ENCODE measurements around the gene EFCAB13. TPM values are rescaled to one million over a fixed set of nuclear protein-coding genes. Genes with fewer than 3 reads are reported as not detected.

EFCAB13 gene
- total RNA-seq, 4 donors from 2014 or later, result 4.0 to 12.9 (median 7.1) TPM

- no peaks in the 10 kb centered on the region for H3K9me3 ChIP-seq
- no peak for DNase-seq (ENCODE audit: extremely low spot score)
- WGBS, result 81% methylated on average over 4 of the region's 4 CpGs
- no peaks in the 10 kb centered on the region for H3K27me3 ChIP-seq
- H3K27ac ChIP-seq (replicated peaks in 1 of 4), result no peak overlapping the region
- H3K4me1 ChIP-seq, result no peaks in the 10 kb centered on the region
- peaks cover 0 to 23% (median 2%) of the 10 kb centered on the region in 4 donors for H3K36me3 ChIP-seq
- no peak overlapping the region for H3K4me3 ChIP-seq
- TF ChIP-seq POLR2A (IDR thresholded peaks at IDR 0.05; ENCODE audit: low read depth) (no peak), CTCF (IDR thresholded peaks at IDR 0.05) (no peak), EP300 (IDR thresholded peaks at IDR 0.05) (no peak), POLR2AphosphoS5 (IDR thresholded peaks at IDR 0.05) (no peak)
- intact Hi-C loops (cut with DNase I), result no loop called here
Observed at GRCh38 chr17:47335101-47335936, 11.6 kb downstream of the EFCAB13 start.

DNA sequence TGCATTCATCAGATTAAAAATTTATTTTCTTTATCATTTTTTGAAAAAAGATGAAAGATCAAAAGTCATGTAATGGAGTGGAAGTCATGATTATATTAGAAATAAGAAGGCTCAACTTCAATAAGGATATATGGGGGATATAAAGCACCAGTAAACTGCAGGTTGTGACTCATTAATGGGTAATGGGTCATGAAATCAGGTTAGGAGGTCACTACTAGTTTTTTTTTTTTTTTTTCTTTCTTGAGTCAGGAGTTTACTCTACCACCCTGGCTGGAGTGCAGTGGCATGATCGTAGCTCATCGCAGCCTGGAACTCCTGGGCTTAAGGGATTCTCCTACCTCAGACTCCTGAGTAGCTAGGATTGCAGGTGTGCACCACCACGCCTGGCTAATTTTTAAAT lies 14.3 kb downstream of the EFCAB13 start:
- Histone ChIP-seq H3K4me3 (no peak overlapping the region), H3K36me3 (peaks cover 0 to 38% (median 2%) of the 10 kb centered on the region in 4 donors), H3K4me1 (no peaks in the 10 kb centered on the region), H3K27me3 (no peaks in the 10 kb centered on the region), H3K9me3 (no peaks in the 10 kb centered on the region), H3K27ac (replicated peaks in 1 of 4) (no peak overlapping the region)
- WGBS, result 95% methylated on average over 3 of the region's 3 CpGs
- TF ChIP-seq CTCF (IDR thresholded peaks at IDR 0.05) (no peak), POLR2A (IDR thresholded peaks at IDR 0.05; ENCODE audit: low read depth) (no peak), EP300 (IDR thresholded peaks at IDR 0.05) (no peak), POLR2AphosphoS5 (IDR thresholded peaks at IDR 0.05) (no peak)
- no peak for DNase-seq (ENCODE audit: extremely low spot score)
- intact Hi-C loops (cut with DNase I), result no loop called here

- no peak for DNase-seq (ENCODE audit: extremely low spot score)
- H3K36me3 ChIP-seq, result peaks cover 0 to 12% (median 3%) of the 10 kb centered on the region in 4 donors
- TF ChIP-seq POLR2A (IDR thresholded peaks at IDR 0.05; ENCODE audit: low read depth) (no peak), CTCF (IDR thresholded peaks at IDR 0.05) (no peak), POLR2AphosphoS5 (IDR thresholded peaks at IDR 0.05) (no peak), EP300 (IDR thresholded peaks at IDR 0.05) (no peak)
- no peak overlapping the region for H3K27ac ChIP-seq (replicated peaks in 1 of 4)
- H3K9me3 ChIP-seq, result no peaks in the 10 kb centered on the region
- no peak overlapping the region for H3K4me3 ChIP-seq
- H3K4me1 ChIP-seq, result no peaks in the 10 kb centered on the region
- no peaks in the 10 kb centered on the region for H3K27me3 ChIP-seq
- 91% methylated on average over 1 of the region's 1 CpG for WGBS
- intact Hi-C loops (cut with DNase I), result no loop called here
Observed at GRCh38 chr17:47352848-47353247, 29.1 kb downstream of the EFCAB13 start.

DNA sequence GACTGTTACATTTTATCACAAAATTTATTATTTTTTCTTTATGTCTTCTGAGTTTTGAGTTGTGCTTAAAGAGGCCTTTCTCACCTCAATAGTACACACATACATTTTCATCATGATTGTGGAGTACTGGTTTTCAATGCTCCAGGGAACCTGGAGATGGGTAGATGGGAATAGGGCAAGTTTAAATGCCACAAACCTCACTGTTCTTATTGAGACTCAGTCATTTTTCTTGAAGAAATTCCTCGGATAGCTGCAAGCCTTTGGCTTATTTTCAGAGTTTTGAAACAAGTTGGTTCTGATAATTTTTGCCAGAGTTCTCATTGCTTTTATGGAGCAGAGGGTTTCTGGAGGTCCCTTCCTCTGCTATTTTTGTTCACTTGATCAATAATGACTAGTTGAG lies 34.9 kb downstream of the EFCAB13 start:
- DNase-seq (ENCODE audit: extremely low spot score), result no peak
- no peak overlapping the region for H3K4me3 ChIP-seq
- H3K27me3 ChIP-seq, result no peaks in the 10 kb centered on the region
- H3K36me3 ChIP-seq, result peaks cover 0 to 12% (median 3%) of the 10 kb centered on the region in 4 donors
- no peak overlapping the region for H3K27ac ChIP-seq (replicated peaks in 1 of 4)
- no peaks in the 10 kb centered on the region for H3K4me1 ChIP-seq
- 74% methylated on average over 1 of the region's 1 CpG for WGBS
- no peaks in the 10 kb centered on the region for H3K9me3 ChIP-seq
- TF ChIP-seq CTCF (IDR thresholded peaks at IDR 0.05) (no peak), EP300 (IDR thresholded peaks at IDR 0.05) (no peak), POLR2AphosphoS5 (IDR thresholded peaks at IDR 0.05) (no peak), POLR2A (IDR thresholded peaks at IDR 0.05; ENCODE audit: low read depth) (no peak)
- intact Hi-C loops (cut with DNase I), result no loop called here
